ENCODE results near the gene TMEM132E.

The TMEM132E gene

DNA sequence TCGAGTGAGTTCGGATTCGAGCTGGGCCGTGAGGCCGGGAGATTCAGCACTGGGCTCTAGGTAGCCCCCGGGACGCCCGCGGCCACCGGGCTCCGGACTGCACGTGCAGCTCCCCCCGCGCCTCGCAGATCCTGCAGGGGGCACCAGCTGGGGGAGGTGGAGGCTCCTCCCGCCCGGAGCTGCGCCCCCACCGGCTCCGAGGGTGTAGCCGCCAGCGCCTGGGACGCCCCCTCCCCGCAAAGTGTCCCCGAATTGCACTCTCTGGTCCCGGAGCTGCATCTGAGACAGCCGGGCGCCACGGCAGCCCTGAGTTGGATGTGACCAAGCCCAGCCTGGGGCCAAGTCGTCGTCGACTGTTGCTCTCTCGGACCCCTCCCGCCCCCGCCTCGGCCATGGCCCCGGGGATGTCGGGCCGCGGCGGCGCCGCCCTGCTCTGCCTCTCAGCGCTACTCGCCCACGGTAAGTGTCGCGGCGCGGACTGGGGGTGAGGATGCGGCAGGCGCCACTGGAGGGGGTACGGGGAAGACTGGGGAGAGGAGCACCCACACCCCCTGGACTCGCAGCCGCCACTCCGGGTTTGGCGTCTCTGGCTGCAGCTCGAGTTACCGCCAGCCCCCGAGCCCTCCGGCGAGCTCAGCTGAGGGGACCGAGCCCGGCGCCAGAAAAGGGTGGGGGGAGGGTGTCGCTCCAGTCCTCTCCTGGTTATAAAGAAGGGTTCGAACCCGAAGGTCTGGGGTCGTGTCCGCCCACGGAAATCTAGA is 1.5 kb downstream of the TMEM132E start:
- peak overlapping the region; percentile 64; the same call in 1 of the 2 replicates for H3K9ac ChIP-seq (ENCODE audit: low read depth, low read length)
- peaks cover 18% of the 10 kb centered on the region for H3K4me1 ChIP-seq (ENCODE audit: insufficient read depth, low read length)
- H3K36me3 ChIP-seq (ENCODE audit: insufficient read depth, low read length): no peaks in the 10 kb centered on the region
- H3K9me3 ChIP-seq (ENCODE audit: control insufficient read depth, insufficient read depth, low read length): no peaks in the 10 kb centered on the region; the same call in 1 of the 2 replicates

DNA sequence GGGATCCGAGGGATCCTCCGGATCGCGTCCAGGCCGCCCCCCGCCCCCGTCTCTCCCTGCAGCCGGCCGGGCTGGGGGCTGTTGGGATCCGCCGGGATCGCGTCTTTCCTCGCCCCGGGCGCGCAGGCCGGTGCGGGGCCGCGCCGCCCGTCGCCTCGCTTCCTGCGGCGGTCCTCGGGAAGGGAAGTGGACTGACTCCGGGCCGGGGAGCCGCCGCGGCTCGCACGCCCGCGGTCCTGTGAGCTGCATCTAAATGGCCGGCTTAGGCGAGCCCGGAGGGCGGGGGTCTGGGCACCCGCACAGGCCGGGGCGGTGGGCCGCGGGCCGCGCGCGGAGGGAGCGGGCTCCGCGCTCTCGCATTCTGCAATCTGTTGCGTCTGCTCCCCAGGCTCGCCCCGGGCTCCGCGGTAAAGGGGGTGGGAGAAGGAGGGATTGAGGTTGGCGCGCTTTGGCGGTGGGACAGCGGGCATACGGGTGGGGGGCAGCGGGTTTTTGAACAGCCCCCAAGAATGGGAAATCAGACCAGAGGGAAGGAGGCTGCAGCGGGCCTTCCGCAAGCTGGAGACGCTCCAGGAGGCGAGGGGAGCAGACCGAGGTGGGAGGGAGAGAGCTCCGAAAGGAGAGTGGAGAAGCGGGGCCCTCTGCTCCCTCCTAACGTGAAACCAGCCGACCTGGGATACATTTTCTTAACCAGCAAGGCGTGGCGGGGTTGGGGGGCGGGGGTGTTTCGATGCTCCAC is 2.2 kb downstream of the TMEM132E start:
- H3K9ac ChIP-seq (ENCODE audit: low read depth, low read length): peak overlapping the region; percentile 64; the same call in 1 of the 2 replicates
- H3K36me3 ChIP-seq (ENCODE audit: insufficient read depth, low read length): no peaks in the 10 kb centered on the region
- H3K4me1 ChIP-seq (ENCODE audit: insufficient read depth, low read length): peaks cover 18% of the 10 kb centered on the region
- no peaks in the 10 kb centered on the region; the same call in 1 of the 2 replicates for H3K9me3 ChIP-seq (ENCODE audit: control insufficient read depth, insufficient read depth, low read length)

DNA sequence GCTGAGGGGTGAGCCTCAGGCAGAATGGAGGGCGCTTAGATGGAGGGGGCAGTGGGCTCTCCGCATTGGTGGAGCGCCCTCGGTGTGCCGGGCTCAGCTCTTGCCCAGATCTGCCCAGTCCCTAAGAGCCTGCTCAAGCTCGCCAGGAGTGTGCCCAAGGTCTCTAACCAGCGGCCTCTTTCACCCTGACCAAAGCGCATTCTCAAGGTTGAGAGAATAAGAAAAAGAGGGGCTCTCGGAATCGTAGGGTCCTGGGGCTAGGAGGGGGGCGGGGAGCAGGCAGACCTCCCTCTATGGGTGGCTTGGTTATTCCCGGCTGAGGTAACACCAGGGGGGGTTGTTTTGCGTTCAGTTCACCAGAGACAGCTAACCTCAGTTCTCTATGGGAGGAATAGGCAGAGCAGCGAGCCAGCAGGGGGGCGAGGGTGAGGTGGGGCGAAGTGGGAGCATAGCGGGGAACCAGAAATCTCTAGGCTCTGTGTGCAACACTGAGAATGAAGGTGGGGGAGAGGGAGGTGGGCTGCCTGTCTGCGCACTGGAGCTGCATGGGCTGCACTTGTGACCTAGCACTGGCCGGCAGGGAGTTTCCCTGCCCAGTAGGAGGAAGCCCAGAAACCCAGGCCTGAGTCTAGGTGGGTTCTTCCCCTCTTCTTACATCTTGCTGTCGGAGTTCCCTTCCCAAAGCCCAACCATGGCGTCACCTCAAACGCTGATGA is 3.0 kb downstream of the TMEM132E start:
- H3K4me1 ChIP-seq (ENCODE audit: insufficient read depth, low read length): peaks cover 16% of the 10 kb centered on the region
- H3K9ac ChIP-seq (ENCODE audit: low read depth, low read length): peak overlapping the region; percentile 64; the same call in 1 of the 2 replicates
- H3K36me3 ChIP-seq (ENCODE audit: insufficient read depth, low read length): no peaks in the 10 kb centered on the region
- no peaks in the 10 kb centered on the region; the same call in 1 of the 2 replicates for H3K9me3 ChIP-seq (ENCODE audit: control insufficient read depth, insufficient read depth, low read length)

DNA sequence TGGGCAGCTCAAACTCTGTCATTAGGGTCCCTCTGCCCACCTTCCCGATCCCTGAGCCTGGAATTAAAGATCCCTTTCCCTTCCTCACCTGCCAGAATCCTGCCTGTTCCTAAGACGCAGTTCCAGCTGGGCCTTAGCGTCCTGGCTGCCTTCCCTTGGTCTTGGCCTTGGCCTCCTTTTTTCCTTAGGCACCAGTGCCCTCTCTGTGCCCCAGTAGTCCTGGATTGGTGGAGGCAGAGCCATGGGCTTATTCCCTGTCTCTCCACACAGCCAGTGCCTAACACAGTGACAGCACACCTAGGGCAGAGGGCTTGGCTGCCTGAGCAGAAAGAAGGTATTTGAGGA is 3.5 kb downstream of the TMEM132E start:
- Histone ChIP-seq H3K36me3 (ENCODE audit: insufficient read depth, low read length) (no peaks in the 10 kb centered on the region), H3K9me3 (ENCODE audit: control insufficient read depth, insufficient read depth, low read length) (no peaks in the 10 kb centered on the region; the same call in 1 of the 2 replicates)

DNA sequence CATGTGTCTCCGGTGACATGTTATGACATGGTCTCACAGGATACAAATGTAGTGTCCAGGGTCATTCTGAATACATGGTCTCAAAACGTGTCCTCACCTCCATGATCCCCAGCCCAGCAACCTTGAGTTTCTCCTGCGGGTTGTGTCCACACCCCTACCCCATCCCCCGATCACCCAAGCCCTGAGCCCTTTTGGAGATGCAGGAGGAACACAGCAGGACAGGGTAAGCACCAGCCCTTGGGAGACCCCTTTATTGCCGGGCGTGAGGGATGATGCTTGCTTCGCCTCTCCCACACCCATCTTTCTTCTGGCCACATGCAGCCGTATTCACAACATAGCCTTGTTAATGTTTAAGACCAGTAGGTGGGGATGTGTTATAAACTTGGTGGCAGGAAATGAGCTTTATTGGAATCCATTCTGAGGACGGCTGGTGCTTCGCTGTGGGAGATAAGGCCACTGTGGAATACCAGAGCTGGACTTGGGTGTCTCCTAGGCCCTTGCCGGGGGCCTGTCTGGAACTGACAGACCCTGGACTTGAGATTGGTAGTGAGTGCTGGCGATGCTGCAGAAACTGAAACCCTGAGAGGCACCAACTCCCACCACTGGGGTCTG is 5.5 kb downstream of the TMEM132E start:
- H3K9ac ChIP-seq (ENCODE audit: low read depth, low read length): no peak overlapping the region
- H3K4me1 ChIP-seq (ENCODE audit: insufficient read depth, low read length): peaks cover 3% of the 10 kb centered on the region; the same call in 1 of the 2 replicates
- no peaks in the 10 kb centered on the region; the same call in 1 of the 2 replicates for H3K9me3 ChIP-seq (ENCODE audit: control insufficient read depth, insufficient read depth, low read length)
- no peaks in the 10 kb centered on the region for H3K36me3 ChIP-seq (ENCODE audit: insufficient read depth, low read length)

More for the DNA sequence above, 3.5 kb downstream of the TMEM132E start:
- Histone ChIP-seq H3K4me1 (ENCODE audit: insufficient read depth, low read length) (peaks cover 11% of the 10 kb centered on the region), H3K9ac (ENCODE audit: low read depth, low read length) (no peak overlapping the region)

DNA sequence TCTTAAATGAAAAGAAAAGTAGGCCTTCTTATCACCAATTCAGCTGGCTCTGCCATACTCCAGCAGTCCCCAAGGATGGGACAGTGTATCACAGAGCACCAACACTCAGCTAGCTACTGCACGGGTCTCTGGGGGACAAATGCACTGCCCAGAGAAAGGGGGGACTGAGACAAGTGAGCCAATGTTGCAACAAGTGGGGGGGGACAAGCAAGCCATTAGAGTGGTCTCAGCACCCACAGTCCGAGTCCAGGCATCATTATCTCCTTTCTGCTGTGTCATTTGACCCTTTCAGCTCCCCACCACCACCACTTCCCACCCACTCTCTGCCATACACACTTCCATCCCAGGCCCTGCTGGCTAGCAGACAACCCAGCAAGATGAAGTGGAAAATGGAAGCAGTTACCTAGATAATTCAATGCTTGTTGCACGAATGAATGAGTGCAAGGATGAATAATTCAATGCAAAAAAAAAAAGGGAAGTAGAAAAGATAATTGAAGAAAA is 7.0 kb downstream of the TMEM132E start:
- H3K9ac ChIP-seq (ENCODE audit: low read depth, low read length): no peak overlapping the region
- H3K4me1 ChIP-seq (ENCODE audit: insufficient read depth, low read length): 0 out of 2 replicates have a peak, but pooled peaks cover 3% of the 10 kb centered on the region
- H3K9me3 ChIP-seq (ENCODE audit: control insufficient read depth, insufficient read depth, low read length): no peaks in the 10 kb centered on the region; the same call in 1 of the 2 replicates
- H3K36me3 ChIP-seq (ENCODE audit: insufficient read depth, low read length): no peaks in the 10 kb centered on the region

DNA sequence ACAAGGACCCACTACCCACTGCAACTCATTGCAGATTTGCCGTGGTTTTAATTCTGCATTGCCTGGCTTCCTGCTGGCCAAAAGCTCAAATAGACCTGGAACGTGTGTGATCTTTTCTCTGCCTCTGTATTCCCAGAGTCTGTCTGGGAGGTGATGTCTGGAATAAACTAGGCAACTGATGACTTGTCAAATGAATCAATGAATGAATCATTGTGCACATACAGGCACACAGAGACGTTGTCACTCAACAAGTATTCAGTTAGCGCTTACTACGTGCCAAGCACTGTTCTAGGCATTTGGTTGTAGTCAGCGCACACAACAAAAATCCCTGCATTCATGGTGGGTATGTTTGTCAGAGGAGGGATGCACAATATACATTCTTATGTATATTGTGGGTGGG is 8.9 kb downstream of the TMEM132E start:
- H3K9me3 ChIP-seq (ENCODE audit: control insufficient read depth, insufficient read depth, low read length): no peaks in the 10 kb centered on the region
- no peaks in the 10 kb centered on the region for H3K4me1 ChIP-seq (ENCODE audit: insufficient read depth, low read length)
- no peaks in the 10 kb centered on the region for H3K36me3 ChIP-seq (ENCODE audit: insufficient read depth, low read length)
- no peak overlapping the region for H3K9ac ChIP-seq (ENCODE audit: low read depth, low read length)

DNA sequence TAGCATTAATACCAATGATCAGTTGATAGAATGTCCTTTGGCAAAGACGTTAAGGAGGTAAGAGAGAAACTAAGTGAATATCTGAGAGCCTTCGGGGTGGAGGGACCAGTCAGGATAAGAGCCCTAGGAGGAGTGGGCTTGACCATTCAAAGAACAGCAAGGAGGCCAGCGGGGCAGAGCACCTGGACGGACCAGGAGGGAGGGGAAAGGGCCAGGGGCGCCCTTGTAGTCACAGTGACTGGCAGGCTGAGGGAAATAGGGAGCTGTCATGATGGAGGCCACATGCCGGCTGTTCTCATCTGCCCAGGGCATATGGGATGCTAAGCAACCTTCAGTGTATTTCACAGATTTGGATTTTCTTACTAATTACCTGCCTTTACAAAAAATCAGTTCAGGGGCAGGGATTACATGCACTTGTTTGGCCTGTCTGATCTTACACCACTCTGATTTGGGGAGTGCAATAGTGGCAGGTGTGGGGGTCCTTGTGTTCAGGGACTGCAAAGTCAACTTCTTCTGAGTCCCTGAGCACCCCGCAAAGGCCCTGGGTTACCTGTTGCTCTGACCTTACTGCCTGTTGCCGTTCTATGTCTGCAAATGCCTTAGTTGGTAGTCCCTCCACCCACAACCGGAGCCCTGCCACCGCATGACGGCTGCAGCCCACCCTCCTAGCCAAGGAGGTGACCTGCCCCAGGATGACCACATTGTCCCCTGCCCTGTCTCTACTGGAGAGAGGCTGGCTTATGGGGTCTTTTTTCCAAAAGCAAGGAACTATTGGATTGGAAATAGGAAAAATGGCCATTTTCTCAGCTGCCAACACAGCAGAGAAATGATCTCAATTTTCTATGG is 10.0 kb downstream of the TMEM132E start:
- no peaks in the 10 kb centered on the region for H3K4me1 ChIP-seq (ENCODE audit: insufficient read depth, low read length)
- no peaks in the 10 kb centered on the region for H3K9me3 ChIP-seq (ENCODE audit: control insufficient read depth, insufficient read depth, low read length)
- H3K36me3 ChIP-seq (ENCODE audit: insufficient read depth, low read length): no peaks in the 10 kb centered on the region
- H3K9ac ChIP-seq (ENCODE audit: low read depth, low read length): no peak overlapping the region

DNA sequence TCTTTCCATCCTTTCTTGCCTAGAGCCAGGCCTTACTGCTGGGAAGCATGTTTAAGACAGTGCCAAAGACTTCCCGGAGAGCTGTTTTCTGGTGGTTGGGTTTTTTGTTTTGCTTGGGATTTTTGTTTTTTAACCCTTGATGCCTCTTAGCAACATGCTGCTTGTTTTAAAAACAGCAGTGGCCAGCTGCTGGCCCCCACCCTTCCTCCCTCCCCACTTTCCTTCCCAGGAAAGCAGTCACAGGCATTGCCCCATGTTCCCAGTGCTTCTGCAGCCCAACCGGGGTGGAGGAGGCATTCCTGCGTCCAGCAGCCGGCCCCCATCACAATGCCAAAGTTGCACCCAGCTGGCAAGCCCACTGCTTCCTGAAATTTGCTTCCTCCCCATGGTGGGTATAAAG is 12.6 kb downstream of the TMEM132E start:
- Histone ChIP-seq H3K9me3 (ENCODE audit: control insufficient read depth, insufficient read depth, low read length) (no peaks in the 10 kb centered on the region), H3K9ac (ENCODE audit: low read depth, low read length) (no peak overlapping the region), H3K36me3 (ENCODE audit: insufficient read depth, low read length) (no peaks in the 10 kb centered on the region), H3K4me1 (ENCODE audit: insufficient read depth, low read length) (no peaks in the 10 kb centered on the region)

DNA sequence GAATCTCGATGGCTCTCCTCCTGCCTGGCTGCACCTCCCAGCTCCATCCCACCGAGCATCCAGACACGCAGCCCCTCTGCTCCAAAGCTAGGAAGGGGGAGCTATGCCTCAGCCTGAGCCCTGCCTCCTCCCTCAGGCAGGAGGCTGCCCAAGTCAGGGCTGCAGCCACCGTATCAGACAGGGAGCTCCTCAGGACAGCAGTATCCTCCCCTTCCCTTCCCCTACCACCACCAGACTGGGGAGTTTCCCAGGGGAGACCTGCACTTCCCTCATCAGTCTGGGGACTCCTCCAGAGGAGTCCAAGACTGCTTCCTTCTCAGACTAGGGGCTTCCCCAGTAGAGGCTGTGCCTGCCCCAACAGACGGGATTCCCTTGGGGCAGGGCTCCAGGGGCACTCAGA is 17.5 kb downstream of the TMEM132E start:
- no peaks in the 10 kb centered on the region for H3K9me3 ChIP-seq (ENCODE audit: control insufficient read depth, insufficient read depth, low read length)
- no peak overlapping the region for H3K9ac ChIP-seq (ENCODE audit: low read depth, low read length)
- no peaks in the 10 kb centered on the region for H3K36me3 ChIP-seq (ENCODE audit: insufficient read depth, low read length)
- peaks cover 13% of the 10 kb centered on the region for H3K4me1 ChIP-seq (ENCODE audit: insufficient read depth, low read length)

DNA sequence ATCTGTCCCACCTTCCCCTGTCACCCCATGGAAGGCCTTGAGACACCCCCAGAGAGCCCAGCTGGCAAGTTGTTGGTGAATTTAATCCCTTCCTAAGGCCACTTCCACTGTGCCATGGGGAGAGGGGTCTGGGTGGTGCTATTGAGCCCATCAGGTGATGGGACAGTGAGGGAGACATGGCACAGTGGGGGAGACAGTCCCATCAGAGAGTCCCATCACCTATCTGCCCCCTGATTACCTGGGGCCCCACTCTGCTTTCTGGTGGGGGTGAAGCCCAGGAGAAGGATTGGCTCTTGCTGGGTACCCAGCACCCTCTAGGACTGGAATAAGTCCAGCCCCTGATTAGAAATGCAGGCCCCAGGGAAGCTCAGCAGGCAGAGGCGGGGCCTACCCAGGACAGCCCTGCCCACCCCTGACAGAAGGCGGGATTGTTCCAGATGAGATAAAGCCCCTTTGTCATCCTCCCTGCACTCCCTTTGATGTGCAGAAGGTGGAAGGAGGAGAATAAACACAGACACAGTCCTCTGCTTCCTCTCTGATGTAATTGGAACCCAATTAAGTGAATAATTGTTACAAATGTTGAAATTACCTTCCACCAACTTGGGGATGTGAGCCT is 18.9 kb downstream of the TMEM132E start:
- Histone ChIP-seq H3K36me3 (ENCODE audit: insufficient read depth, low read length) (no peaks in the 10 kb centered on the region), H3K9ac (ENCODE audit: low read depth, low read length) (no peak overlapping the region), H3K4me1 (ENCODE audit: insufficient read depth, low read length) (peaks cover 13% of the 10 kb centered on the region), H3K9me3 (ENCODE audit: control insufficient read depth, insufficient read depth, low read length) (no peaks in the 10 kb centered on the region)

DNA sequence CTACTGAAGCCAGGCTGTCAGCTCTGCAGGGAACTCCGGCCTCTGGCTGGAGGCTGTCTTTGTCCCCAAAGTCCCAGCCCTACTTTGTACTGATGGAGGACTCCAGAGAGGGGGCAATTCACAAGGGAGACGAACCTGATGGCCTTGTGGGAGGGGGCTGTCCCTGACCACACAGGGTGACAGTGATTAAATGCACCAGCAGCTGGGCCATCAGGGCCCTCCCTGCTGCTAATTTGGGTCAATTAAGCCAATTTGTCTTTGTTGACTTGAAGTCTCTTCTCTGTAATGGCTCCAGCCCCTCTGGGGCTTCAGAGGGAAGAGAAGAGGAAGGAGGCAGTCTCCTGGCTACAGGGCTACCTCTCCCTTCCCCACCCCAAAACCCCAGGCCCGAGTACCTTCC is 22.0 kb downstream of the TMEM132E start:
- Histone ChIP-seq H3K9me3 (ENCODE audit: control insufficient read depth, insufficient read depth, low read length) (no peaks in the 10 kb centered on the region), H3K4me1 (ENCODE audit: insufficient read depth, low read length) (peaks cover 14% of the 10 kb centered on the region), H3K36me3 (ENCODE audit: insufficient read depth, low read length) (no peaks in the 10 kb centered on the region), H3K9ac (ENCODE audit: low read depth, low read length) (no peak overlapping the region)

DNA sequence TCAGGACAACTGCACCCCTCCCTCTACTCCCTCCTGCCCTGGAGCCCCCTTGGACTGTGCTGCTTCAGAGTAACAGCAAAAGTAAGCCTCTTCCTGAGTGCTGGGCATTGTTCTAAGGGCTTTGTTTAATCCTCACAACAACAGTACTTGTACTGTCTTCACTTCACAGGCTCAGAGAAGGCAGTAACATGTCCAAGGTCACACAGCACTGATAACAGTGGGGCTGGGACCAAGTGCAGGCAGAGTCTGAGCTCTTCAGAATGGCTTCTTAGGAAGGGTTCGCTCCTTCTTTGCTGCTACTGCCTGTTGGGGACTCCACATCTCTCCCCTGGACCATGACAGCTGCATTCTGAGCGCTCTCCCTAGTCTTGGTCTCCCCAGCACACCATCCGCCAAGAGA is 24.6 kb downstream of the TMEM132E start:
- Histone ChIP-seq H3K9me3 (ENCODE audit: control insufficient read depth, insufficient read depth, low read length) (no peaks in the 10 kb centered on the region), H3K36me3 (ENCODE audit: insufficient read depth, low read length) (no peaks in the 10 kb centered on the region), H3K9ac (ENCODE audit: low read depth, low read length) (no peak overlapping the region), H3K4me1 (ENCODE audit: insufficient read depth, low read length) (peaks cover 27% of the 10 kb centered on the region)

All from ES-I3 (cell line).